BE2C (cell line): Measurements from ENCODE around the gene NEO1.

ENCODE experiments used
- DNase-seq: peaks from one replicate; pipeline ENCODE4 v3.0.0-alpha.2; 2020
- H3K27me3 ChIP-seq: fragments of 250-450 bp; sonication (Bioruptor Pico); 2 replicates; pipeline ENCODE4 v1.5.1; 2020; ENCODE audit warnings: mild to moderate bottlenecking
- H3K36me3 ChIP-seq: fragments of 250-450 bp; sonication (Bioruptor Pico); 2 replicates; pipeline ENCODE4 v1.5.1; 2020; ENCODE audit warnings: mild to moderate bottlenecking
- H3K4me1 ChIP-seq: fragments of 250-450 bp; sonication (Bioruptor Pico); 2 replicates; pipeline ENCODE4 v1.5.1; 2020
- H3K4me3 ChIP-seq: 2 replicates; pipeline ENCODE4 v1.5.1; 2011; ENCODE audit warnings: low read depth, low read length
- H3K9me3 ChIP-seq: fragments of 250-450 bp; sonication (Bioruptor Pico); 2 replicates; pipeline ENCODE4 v1.5.1; 2020
- CTCF ChIP-seq: IDR thresholded peaks from 2 replicates; pipeline ENCODE4 v1.5.1; 2012; ENCODE audit warnings: mild to moderate bottlenecking, low read depth, low read length

NEO1 gene

GRCh38 chr15:73114064-73114463 is 61.8 kb downstream of the NEO1 start:
- Histone ChIP-seq H3K36me3 (no peaks in the 10 kb centered on the region), H3K4me1 (no peaks in the 10 kb centered on the region), H3K27me3 (peaks cover 11% of the 10 kb centered on the region), H3K4me3 (no peak overlapping the region), H3K9me3 (no peaks in the 10 kb centered on the region)
- TF ChIP-seq CTCF: no peak
- no peak for DNase-seq

GRCh38 chr15:73116164-73116563 is 63.9 kb downstream of the NEO1 start:
- peaks cover 6% of the 10 kb centered on the region for H3K27me3 ChIP-seq
- no peak for TF ChIP-seq CTCF

GRCh38 chr15:73118055-73118454 is 65.8 kb downstream of the NEO1 start:
- Histone ChIP-seq H3K27me3 (peaks cover 6% of the 10 kb centered on the region), H3K36me3 (no peaks in the 10 kb centered on the region), H3K9me3 (no peaks in the 10 kb centered on the region), H3K4me1 (no peaks in the 10 kb centered on the region), H3K4me3 (no peak overlapping the region)
- TF ChIP-seq CTCF: no peak
- DNase-seq: no peak

More at GRCh38 chr15:73116164-73116563, 63.9 kb downstream of the NEO1 start:
- no peak for DNase-seq
- no peak overlapping the region for H3K4me3 ChIP-seq
- H3K36me3 ChIP-seq: no peaks in the 10 kb centered on the region
- H3K4me1 ChIP-seq: no peaks in the 10 kb centered on the region
- no peaks in the 10 kb centered on the region for H3K9me3 ChIP-seq

GRCh38 chr15:73119478-73119877 is 67.2 kb downstream of the NEO1 start:
- H3K27me3 ChIP-seq: peaks cover 9% of the 10 kb centered on the region; the same call in 1 of the 2 replicates
- no peak for TF ChIP-seq CTCF
- H3K36me3 ChIP-seq: no peaks in the 10 kb centered on the region
- no peaks in the 10 kb centered on the region for H3K9me3 ChIP-seq
- no peaks in the 10 kb centered on the region for H3K4me1 ChIP-seq
- no peak for DNase-seq
- H3K4me3 ChIP-seq: no peak overlapping the region

GRCh38 chr15:73120269-73120668 is 68.0 kb downstream of the NEO1 start:
- DNase-seq: no peak
- H3K36me3 ChIP-seq: no peaks in the 10 kb centered on the region
- no peak for TF ChIP-seq CTCF

GRCh38 chr15:73125219-73125618 is 73.0 kb downstream of the NEO1 start:
- Histone ChIP-seq H3K4me3 (no peak overlapping the region), H3K27me3 (0 out of 2 replicates have a peak, but pooled peaks cover 3% of the 10 kb centered on the region), H3K36me3 (no peaks in the 10 kb centered on the region), H3K4me1 (no peaks in the 10 kb centered on the region), H3K9me3 (no peaks in the 10 kb centered on the region)
- no peak for TF ChIP-seq CTCF
- no peak for DNase-seq

More at GRCh38 chr15:73120269-73120668, 68.0 kb downstream of the NEO1 start:
- H3K27me3 ChIP-seq: 0 out of 2 replicates have a peak, but pooled peaks cover 6% of the 10 kb centered on the region
- H3K9me3 ChIP-seq: no peaks in the 10 kb centered on the region
- no peak overlapping the region for H3K4me3 ChIP-seq
- H3K4me1 ChIP-seq: no peaks in the 10 kb centered on the region
